Measurements from ENCODE around the gene CDC5L.
"Not testable (repeated sequence)": the region's sequence is repeated elsewhere in the genome, so short reads cannot be mapped to it uniquely, and the experiment has no call there.

The CDC5L gene

DNA sequence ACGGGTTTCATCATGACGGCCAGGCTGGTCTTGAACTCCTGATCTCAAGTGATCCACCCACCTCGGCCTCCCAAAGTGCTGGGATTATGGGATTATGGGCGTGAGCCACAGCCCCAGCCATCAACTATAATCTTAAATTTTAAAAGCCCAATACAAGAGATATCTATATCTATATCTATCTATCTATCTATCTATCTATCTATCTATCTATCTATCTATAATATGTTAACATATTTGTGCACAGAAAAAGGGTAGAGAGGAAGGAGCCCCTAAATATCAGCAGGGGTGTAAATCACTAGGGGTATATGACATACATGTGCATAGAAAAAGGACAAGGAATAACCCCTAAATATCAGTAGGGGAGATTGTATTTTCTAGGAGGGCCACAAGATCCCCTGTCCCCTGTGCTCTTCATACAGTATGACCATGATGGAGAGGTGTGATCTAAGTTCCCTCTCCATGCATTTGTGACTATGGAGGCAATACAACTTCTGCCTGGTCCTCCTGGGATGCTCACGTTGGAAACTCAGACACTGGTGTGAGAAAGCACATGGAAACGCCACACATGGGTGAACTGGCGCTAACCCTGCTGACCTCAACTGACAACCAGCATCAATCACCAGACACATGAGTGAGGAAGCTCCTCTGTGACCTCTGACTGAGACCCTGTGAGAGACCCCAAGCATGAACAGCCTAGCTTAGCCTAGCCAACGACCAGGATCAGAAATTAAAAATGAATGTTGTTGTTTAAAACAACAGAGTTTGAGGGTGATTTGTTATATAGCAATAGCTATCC, 46.2 kb upstream of the CDC5L start:
- H3K4me2 ChIP-seq (ENCODE audit: low read length): no peak overlapping the region
- H3K36me3 ChIP-seq (ENCODE audit: control insufficient read depth, insufficient read depth, low read length): no peaks in the 10 kb centered on the region
- no peak overlapping the region for H3K27ac ChIP-seq
- no peaks in the 10 kb centered on the region for H3K9me3 ChIP-seq (ENCODE audit: control insufficient read depth, low read length)
- H2AFZ ChIP-seq: no peak overlapping the region
- TF ChIP-seq CTCF (IDR thresholded peaks at IDR 0.05): no peak
- H3K4me3 ChIP-seq (ENCODE audit: low read depth, low read length): no peak overlapping the region
- no peaks in the 10 kb centered on the region for H3K27me3 ChIP-seq (ENCODE audit: control insufficient read depth, insufficient read depth, low read length)
- no peaks in the 10 kb centered on the region for H3K79me2 ChIP-seq
- no peaks in the 10 kb centered on the region for H3K4me1 ChIP-seq
- H3K9ac ChIP-seq: no peak overlapping the region

GRCh38 chr6:44342052-44342451, 45.5 kb upstream of the CDC5L start:
- no peaks in the 10 kb centered on the region for H3K4me1 ChIP-seq
- H3K27me3 ChIP-seq (ENCODE audit: control insufficient read depth, insufficient read depth, low read length): no peaks in the 10 kb centered on the region
- no peaks in the 10 kb centered on the region for H3K36me3 ChIP-seq (ENCODE audit: control insufficient read depth, insufficient read depth, low read length)
- H3K4me2 ChIP-seq (ENCODE audit: low read length): no peak overlapping the region
- TF ChIP-seq CTCF (IDR thresholded peaks at IDR 0.05): no peak
- no peaks in the 10 kb centered on the region for H3K9me3 ChIP-seq (ENCODE audit: control insufficient read depth, low read length)
- no peak overlapping the region for H3K9ac ChIP-seq
- H3K27ac ChIP-seq: no peak overlapping the region
- peak overlapping the region; percentile 63 for H2AFZ ChIP-seq
- no peaks in the 10 kb centered on the region for H3K79me2 ChIP-seq
- no peak overlapping the region for H3K4me3 ChIP-seq (ENCODE audit: low read depth, low read length)

GRCh38 chr6:44342489-44342888, 45.0 kb upstream of the CDC5L start, which contains the start of gene SPATS1:
Gene SPATS1, plus strand, starts transcription at chr6:44342650. Its CDS starts 446 bp downstream, at chr6:44343096.
- Histone ChIP-seq H3K9me3 (ENCODE audit: control insufficient read depth, low read length) (no peaks in the 10 kb centered on the region), H2AFZ (peak within 1 kb of the TSS; percentile 63), H3K4me2 (ENCODE audit: low read length) (no peak within 1 kb of the TSS), H3K9ac (no peak within 1 kb of the TSS), H3K4me3 (ENCODE audit: low read depth, low read length) (no peak within 1 kb of the TSS), H3K36me3 (ENCODE audit: control insufficient read depth, insufficient read depth, low read length) (no peaks in the 10 kb centered on the region), H3K27ac (no peak within 1 kb of the TSS), H3K27me3 (ENCODE audit: control insufficient read depth, insufficient read depth, low read length) (no peaks in the 10 kb centered on the region), H3K79me2 (no peaks in the 10 kb centered on the region), H3K4me1 (no peaks in the 10 kb centered on the region)
- TF ChIP-seq CTCF (IDR thresholded peaks at IDR 0.05): no peak

- H3K4me3 ChIP-seq (ENCODE audit: low read depth, low read length); H3K36me3 ChIP-seq (ENCODE audit: control insufficient read depth, insufficient read depth, low read length); H3K4me1 ChIP-seq; H3K4me2 ChIP-seq (ENCODE audit: low read length); H3K27me3 ChIP-seq (ENCODE audit: control insufficient read depth, insufficient read depth, low read length); H2AFZ ChIP-seq; H3K9me3 ChIP-seq (ENCODE audit: control insufficient read depth, low read length); H3K27ac ChIP-seq; H3K79me2 ChIP-seq; H3K9ac ChIP-seq: not testable (repeated sequence)
Observed at GRCh38 chr6:44346818-44347217, 40.7 kb upstream of the CDC5L start.

- Histone ChIP-seq H3K36me3 (ENCODE audit: control insufficient read depth, insufficient read depth, low read length) (no peaks in the 10 kb centered on the region), H3K79me2 (no peaks in the 10 kb centered on the region), H3K9ac (no peak overlapping the region), H3K27ac (no peak overlapping the region), H2AFZ (no peak overlapping the region), H3K4me2 (ENCODE audit: low read length) (no peak overlapping the region), H3K4me1 (no peaks in the 10 kb centered on the region), H3K27me3 (ENCODE audit: control insufficient read depth, insufficient read depth, low read length) (no peaks in the 10 kb centered on the region), H3K4me3 (ENCODE audit: low read depth, low read length) (no peak overlapping the region), H3K9me3 (ENCODE audit: control insufficient read depth, low read length) (no peaks in the 10 kb centered on the region)
- no peak for TF ChIP-seq CTCF (IDR thresholded peaks at IDR 0.05)
Observed at GRCh38 chr6:44349904-44350649, 37.4 kb upstream of the CDC5L start.

DNA sequence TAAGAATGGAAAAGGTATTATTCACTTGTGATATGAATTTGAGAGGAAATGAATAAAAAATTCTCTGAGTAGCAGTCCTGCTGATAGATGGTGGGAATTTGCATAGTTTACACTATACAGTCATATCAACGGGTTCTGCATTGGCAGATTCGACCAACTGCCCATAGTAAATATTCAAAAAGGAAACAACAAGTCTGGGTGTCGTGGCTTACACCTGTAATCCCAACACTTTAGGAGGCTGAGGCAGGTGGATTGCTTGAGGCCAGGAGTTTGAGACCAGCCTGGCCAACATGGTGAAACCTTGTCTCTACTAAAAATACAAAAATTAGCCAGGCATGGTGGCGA, 36.9 kb upstream of the CDC5L start:
- H3K4me1 ChIP-seq; H3K79me2 ChIP-seq; H3K36me3 ChIP-seq (ENCODE audit: control insufficient read depth, insufficient read depth, low read length); H3K27me3 ChIP-seq (ENCODE audit: control insufficient read depth, insufficient read depth, low read length); H2AFZ ChIP-seq; H3K9ac ChIP-seq; H3K4me2 ChIP-seq (ENCODE audit: low read length); H3K4me3 ChIP-seq (ENCODE audit: low read depth, low read length); H3K9me3 ChIP-seq (ENCODE audit: control insufficient read depth, low read length); H3K27ac ChIP-seq: not testable (repeated sequence)

Measured in parathyroid adenoma (tissue), 2 donors.